SK-N-SH treated with all-trans-retinoic acid at 6 μM for 48 hours (cell line): ENCODE results near the gene PRUNE2.

Experiments used
- ARNTL ChIP-seq: fragments of 450-650 bp; formaldehyde crosslinking; IDR thresholded peaks from 2 replicates; pipeline ENCODE4 v1.5.0; 2020; ENCODE audit warnings: low read depth, mild to moderate bottlenecking, moderate library complexity, borderline replicate concordance
- ESRRG ChIP-seq: fragments of 250-450 bp; sonication (Bioruptor Pico); IDR thresholded peaks from 2 replicates; pipeline ENCODE4 v1.6.1; 2021; ENCODE audit warnings: mild to moderate bottlenecking
- PPARA ChIP-seq: fragments of 250-450 bp; sonication (Bioruptor Pico); IDR thresholded peaks from 2 replicates; pipeline ENCODE4 v1.5.0; 2020; ENCODE audit warnings: mild to moderate bottlenecking, borderline replicate concordance
- ZNF70 ChIP-seq: fragments of 450-650 bp; formaldehyde crosslinking; IDR thresholded peaks from 2 replicates; pipeline ENCODE4 v1.5.0; 2020; ENCODE audit warnings: mild to moderate bottlenecking, moderate library complexity
- TF ChIP-seq, protein P1 (sequence below): fragments of 250-450 bp; sonication (Bioruptor Pico); IDR thresholded peaks from 2 replicates; pipeline ENCODE4 v1.5.1; 2021; ENCODE audit warnings: mild to moderate bottlenecking, moderate library complexity
- TF ChIP-seq, protein P2 (sequence below): fragments of 250-450 bp; sonication (Bioruptor Pico); IDR thresholded peaks from 2 replicates; pipeline ENCODE4 v1.5.1; 2020; ENCODE audit warnings: low read depth, mild to moderate bottlenecking, moderate library complexity

DNA sequence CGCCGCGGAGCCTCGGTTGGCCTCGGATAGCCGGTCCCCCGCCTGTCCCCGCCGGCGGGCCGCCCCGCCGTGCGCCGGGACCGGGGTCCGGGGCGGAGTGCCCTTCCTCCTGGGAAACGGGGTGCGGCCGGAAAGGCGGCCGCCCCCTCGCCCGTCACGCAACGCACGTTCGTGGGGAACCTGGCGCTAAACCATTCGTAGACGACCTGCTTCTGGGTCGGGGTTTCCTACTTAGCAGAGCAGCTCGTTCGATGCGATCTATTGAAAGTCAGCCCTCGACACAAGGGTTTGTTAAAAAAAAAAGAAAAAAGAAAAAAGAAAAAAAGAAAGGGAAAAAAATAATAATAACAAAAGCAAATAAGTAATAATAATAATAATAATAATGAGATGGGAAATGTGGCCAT lies 334.2 kb downstream of the PRUNE2 start:
- TF ChIP-seq PPARA (CRISPR knock-in tag) (no peak), ARNTL (CRISPR knock-in tag) (no peak), ESRRG (CRISPR knock-in tag) (no peak), ZNF70 (CRISPR knock-in tag) (no peak)
- TF ChIP-seq, protein P1, sequence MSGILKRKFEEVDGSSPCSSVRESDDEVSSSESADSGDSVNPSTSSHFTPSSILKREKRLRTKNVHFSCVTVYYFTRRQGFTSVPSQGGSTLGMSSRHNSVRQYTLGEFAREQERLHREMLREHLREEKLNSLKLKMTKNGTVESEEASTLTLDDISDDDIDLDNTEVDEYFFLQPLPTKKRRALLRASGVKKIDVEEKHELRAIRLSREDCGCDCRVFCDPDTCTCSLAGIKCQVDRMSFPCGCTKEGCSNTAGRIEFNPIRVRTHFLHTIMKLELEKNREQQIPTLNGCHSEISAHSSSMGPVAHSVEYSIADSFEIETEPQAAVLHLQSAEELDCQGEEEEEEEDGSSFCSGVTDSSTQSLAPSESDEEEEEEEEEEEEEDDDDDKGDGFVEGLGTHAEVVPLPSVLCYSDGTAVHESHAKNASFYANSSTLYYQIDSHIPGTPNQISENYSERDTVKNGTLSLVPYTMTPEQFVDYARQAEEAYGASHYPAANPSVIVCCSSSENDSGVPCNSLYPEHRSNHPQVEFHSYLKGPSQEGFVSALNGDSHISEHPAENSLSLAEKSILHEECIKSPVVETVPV (CRISPR knock-in tag), result no peak
- TF ChIP-seq, protein P2, sequence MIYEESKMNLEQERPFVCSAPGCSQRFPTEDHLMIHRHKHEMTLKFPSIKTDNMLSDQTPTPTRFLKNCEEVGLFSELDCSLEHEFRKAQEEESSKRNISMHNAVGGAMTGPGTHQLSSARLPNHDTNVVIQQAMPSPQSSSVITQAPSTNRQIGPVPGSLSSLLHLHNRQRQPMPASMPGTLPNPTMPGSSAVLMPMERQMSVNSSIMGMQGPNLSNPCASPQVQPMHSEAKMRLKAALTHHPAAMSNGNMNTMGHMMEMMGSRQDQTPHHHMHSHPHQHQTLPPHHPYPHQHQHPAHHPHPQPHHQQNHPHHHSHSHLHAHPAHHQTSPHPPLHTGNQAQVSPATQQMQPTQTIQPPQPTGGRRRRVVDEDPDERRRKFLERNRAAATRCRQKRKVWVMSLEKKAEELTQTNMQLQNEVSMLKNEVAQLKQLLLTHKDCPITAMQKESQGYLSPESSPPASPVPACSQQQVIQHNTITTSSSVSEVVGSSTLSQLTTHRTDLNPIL, result no peak
